Measurements from ENCODE around the gene TENT4A.
A peak's percentile ranks its signal among the peaks of the same experiment; 100 is the strongest.

The TENT4A gene

GRCh38 chr5:6762697-6763096 lies 49.5 kb downstream of the TENT4A start:
- DNase-seq (ENCODE audit: low read depth), result no peak
- TF ChIP-seq CTCF (IDR thresholded peaks at IDR 0.05; ENCODE audit: control insufficient read depth, insufficient read depth, low read depth, low read length, missing control alignments), result no peak
- no peak overlapping the region for H3K4me3 ChIP-seq (ENCODE audit: control insufficient read depth, low read depth, low read length)

GRCh38 chr5:6763191-6763590 lies 50.0 kb downstream of the TENT4A start:
- DNase-seq (ENCODE audit: low read depth), result no peak
- no peak overlapping the region for H3K4me3 ChIP-seq (ENCODE audit: control insufficient read depth, low read depth, low read length)
- TF ChIP-seq CTCF (IDR thresholded peaks at IDR 0.05; ENCODE audit: control insufficient read depth, insufficient read depth, low read depth, low read length, missing control alignments), result no peak

GRCh38 chr5:6765612-6766525 lies 52.6 kb downstream of the TENT4A start:
- peak; percentile 84 for TF ChIP-seq CTCF (IDR thresholded peaks at IDR 0.05; ENCODE audit: control insufficient read depth, insufficient read depth, low read depth, low read length, missing control alignments)
- H3K4me3 ChIP-seq (ENCODE audit: control insufficient read depth, low read depth, low read length), result no peak overlapping the region
- DNase-seq (ENCODE audit: low read depth), result no peak

DNA sequence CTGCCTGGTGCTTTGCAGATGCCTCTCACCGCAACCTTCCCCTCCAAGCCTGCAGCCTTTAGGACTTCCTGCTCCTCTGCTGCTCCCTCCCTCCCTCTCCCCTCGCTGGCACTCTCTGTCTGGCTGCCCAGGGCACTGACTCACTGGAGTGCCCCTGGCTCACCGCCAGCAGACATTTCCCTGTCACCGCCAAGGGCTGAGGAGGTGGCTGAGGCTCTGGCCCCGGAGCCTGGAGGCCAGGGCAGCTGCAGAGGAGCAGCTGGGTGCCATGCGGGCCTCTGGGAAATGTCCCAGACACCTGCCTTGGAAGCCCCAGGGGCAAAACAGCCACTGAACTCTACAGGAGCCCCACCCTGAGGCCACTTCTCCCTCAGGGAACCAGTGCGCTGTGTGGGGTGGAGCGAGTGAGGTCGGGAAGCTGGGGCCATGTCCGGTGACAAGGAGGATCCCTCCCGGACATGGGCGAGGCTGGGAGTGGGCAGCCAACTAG lies 53.4 kb downstream of the TENT4A start:
- no peak for TF ChIP-seq CTCF (IDR thresholded peaks at IDR 0.05; ENCODE audit: control insufficient read depth, insufficient read depth, low read depth, low read length, missing control alignments)
- DNase-seq (ENCODE audit: low read depth), result peak; percentile 11
- H3K4me3 ChIP-seq (ENCODE audit: control insufficient read depth, low read depth, low read length), result no peak overlapping the region

- no peak for DNase-seq (ENCODE audit: low read depth)
- no peak for TF ChIP-seq CTCF (IDR thresholded peaks at IDR 0.05; ENCODE audit: control insufficient read depth, insufficient read depth, low read depth, low read length, missing control alignments)
- no peak overlapping the region for H3K4me3 ChIP-seq (ENCODE audit: control insufficient read depth, low read depth, low read length)
These were observed 54.3 kb downstream of the TENT4A start for GRCh38 chr5:6767481-6768063.

GRCh38 chr5:6768590-6769230 lies 55.5 kb downstream of the TENT4A start:
- no peak for TF ChIP-seq CTCF (IDR thresholded peaks at IDR 0.05; ENCODE audit: control insufficient read depth, insufficient read depth, low read depth, low read length, missing control alignments)
- no peak overlapping the region for H3K4me3 ChIP-seq (ENCODE audit: control insufficient read depth, low read depth, low read length)
- DNase-seq (ENCODE audit: low read depth), result no peak
